Endometrial microvascular endothelial cells (primary cell): ENCODE results near the gene RAPGEF5. TPM values are rescaled to one million over a fixed set of nuclear protein-coding genes. Genes with fewer than 3 reads are reported as not detected.

Source experiments
- in situ Hi-C: cut with HindIII; loops from 2 replicates; pipeline ENCODE4 v1.10.0; 2017; ENCODE audit warnings: low sequenced_read_pairs, low pct_unique_long_range_greater_than_20kb; ENCODE audit errors: inconsistent ontology term
- total RNA-seq: library from RNA; depleted of rRNA; stranded (reverse); fragments of >200 nt; gene quantifications from one replicate; pipeline ENCODE4 v1.2.3, GENCODE V29; 2015; ENCODE audit errors: inconsistent ontology term

Gene RAPGEF5
- total RNA-seq, 1 donor from 2014 or later, result 104 TPM

GRCh38 chr7:22386206-22386858, 29.4 kb upstream of the RAPGEF5 start:
- in situ Hi-C loops, result no loop called here

GRCh38 chr7:22385326-22385725, 28.4 kb upstream of the RAPGEF5 start:
- in situ Hi-C loops, result no loop called here

- in situ Hi-C loops, result no loop called here
Measured at GRCh38 chr7:22380333-22380732, 23.4 kb upstream of the RAPGEF5 start.

GRCh38 chr7:22378199-22378980, 21.4 kb upstream of the RAPGEF5 start:
- in situ Hi-C loops, result no loop called here

- in situ Hi-C loops, result no loop called here
Measured at GRCh38 chr7:22377703-22378102, 20.7 kb upstream of the RAPGEF5 start.

DNA sequence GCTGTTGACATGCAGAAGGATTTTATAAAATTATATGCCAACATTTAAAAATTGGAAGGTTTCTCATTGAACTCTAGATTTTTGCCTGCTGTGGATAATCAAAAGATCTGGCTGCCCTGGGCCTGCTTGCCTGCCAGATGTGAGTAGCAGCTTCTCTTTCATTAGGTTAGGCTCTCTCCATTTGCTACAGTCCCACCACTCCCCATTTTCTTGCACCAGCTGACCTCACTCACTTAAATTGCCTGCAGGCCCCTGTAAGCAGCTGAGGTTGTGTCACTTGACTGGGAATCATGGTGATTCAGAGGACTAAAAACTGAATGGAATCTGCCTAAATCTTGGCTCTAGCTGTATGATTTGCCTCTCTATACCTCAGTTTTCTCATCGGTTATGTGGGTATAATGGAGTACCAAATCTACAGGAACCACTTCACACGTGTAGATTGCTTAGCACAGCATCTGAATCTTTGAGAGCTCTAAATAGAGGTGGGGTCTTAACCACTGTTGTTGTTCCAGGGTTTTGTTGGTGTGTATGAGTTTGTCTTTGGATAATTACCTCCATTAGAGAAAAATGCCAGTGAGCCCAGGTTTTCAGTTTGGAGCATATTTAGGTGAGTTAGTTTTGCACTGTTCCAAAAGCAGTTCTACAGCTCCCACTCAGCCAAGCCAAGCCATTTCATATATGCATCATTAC, 18.6 kb upstream of the RAPGEF5 start:
- in situ Hi-C loops, result no loop called here

DNA sequence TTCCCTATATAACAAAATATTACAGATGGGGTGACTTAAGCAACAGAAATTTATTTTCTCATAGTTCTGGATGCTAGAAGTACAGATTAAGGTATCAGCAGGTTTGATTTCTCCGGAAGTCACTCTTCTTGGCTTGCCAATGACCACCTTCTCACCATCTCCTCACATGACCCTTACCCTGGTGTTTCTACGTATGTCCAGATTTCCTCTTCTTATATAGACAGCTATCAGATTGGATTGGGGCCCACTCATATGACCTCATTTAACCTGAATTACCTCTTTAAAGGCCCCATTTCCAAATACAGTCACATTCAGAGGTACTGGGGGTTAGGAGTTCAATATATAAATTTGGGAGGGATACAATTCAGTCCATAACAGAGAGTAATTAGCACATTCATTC, 17.0 kb upstream of the RAPGEF5 start:
- in situ Hi-C loops, result no loop called here

- in situ Hi-C loops, result no loop called here
Measured at GRCh38 chr7:22373388-22373787, 16.4 kb upstream of the RAPGEF5 start.

DNA sequence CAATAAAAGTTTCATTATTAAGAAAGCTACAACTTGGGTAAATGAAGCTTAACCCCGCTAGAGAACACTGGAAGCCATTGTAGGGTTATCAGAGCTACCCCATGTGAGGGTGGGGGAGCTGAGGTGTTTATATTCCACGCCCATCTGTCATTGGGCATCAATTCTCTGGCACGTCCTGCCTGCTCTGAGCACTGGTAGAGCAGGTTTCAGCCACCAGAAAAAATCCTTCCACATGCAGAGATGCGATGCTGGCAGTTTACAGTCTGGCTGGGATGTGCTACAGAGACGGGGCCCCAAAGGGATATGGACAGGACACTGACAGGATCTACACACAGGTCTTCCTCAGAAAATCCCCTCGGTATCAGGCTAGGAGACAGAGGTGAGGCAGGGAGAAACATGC, 15.9 kb upstream of the RAPGEF5 start:
- in situ Hi-C loops, result no loop called here

GRCh38 chr7:22371878-22372277, 14.9 kb upstream of the RAPGEF5 start:
- in situ Hi-C loops, result no loop called here

- in situ Hi-C loops, result no loop called here
Measured at GRCh38 chr7:22364900-22365299, 7.9 kb upstream of the RAPGEF5 start.

- in situ Hi-C loops, result no loop called here
Measured at GRCh38 chr7:22363756-22364422, 6.9 kb upstream of the RAPGEF5 start.

DNA sequence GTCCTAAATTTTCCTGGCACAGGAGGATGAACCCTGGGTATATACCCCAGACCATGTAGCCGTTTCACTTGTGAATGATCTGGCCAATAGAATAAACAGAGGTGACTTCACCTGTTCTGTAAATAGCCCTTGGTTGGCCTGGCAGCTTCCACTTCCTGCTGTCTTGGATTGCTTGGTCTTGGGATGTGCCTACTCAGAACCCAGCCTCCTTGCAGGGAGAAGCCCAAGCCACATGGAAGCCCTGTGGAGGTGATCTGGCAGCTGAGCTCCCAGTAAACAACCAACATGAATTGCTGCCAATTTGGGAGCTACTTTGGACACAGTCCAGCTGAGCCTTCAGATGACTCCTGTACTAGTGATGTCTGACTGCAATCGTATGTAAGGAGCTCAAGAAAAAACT, 4.8 kb upstream of the RAPGEF5 start:
- in situ Hi-C loops, result no loop called here

GRCh38 chr7:22361320-22361719, 4.4 kb upstream of the RAPGEF5 start:
- in situ Hi-C loops, result no loop called here

- in situ Hi-C loops, result loop anchor here (10.0 kb wide), 1 partner anchor 96 kb away; no protein-coding TSS in a partner anchor
Measured at GRCh38 chr7:22358820-22359697, 2.1 kb upstream of the RAPGEF5 start.

DNA sequence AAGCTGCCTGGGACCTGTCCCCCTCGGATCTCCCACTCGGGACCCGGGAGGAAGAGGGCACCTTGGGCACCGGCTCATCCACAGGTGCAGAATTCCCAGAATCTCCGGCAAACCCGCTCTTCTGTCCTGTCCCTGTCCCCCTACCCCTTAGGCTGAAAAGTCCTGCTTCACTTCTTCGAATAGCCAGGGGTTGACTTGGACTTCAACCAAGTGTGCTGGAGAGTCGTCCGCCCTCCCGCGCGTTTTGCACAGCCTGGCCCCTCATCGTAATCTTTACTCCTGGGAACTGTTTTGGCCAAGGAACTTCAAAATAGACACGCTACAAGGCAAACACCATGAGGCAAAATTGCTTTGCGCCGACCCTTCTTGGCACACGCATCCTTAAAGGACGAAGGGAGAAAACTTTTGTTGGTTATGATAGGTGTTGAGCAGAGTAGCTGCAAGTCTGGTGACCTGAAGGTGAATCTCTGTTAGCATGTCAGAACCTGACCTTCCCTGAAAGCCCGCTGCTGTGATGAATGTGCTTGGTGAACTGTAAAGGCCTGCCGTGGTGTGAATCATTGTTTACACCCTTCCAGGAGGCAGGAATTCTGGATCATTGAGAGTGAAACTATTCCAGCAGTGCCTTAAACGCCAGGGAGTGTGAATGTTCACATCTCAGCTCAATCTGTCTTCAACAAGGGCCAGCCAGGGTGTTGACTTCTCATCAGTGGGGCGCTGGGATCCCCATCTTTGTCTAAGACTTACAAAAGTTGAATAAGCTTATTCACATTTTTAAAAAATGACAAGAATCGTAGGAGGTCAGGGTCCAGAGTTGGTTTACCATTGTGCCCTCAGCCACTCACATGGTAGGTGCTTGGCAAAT, 589 bp upstream of the RAPGEF5 start:
- in situ Hi-C loops, result loop anchor here (10.0 kb wide), 1 partner anchor 97 kb away; no protein-coding TSS in a partner anchor

DNA sequence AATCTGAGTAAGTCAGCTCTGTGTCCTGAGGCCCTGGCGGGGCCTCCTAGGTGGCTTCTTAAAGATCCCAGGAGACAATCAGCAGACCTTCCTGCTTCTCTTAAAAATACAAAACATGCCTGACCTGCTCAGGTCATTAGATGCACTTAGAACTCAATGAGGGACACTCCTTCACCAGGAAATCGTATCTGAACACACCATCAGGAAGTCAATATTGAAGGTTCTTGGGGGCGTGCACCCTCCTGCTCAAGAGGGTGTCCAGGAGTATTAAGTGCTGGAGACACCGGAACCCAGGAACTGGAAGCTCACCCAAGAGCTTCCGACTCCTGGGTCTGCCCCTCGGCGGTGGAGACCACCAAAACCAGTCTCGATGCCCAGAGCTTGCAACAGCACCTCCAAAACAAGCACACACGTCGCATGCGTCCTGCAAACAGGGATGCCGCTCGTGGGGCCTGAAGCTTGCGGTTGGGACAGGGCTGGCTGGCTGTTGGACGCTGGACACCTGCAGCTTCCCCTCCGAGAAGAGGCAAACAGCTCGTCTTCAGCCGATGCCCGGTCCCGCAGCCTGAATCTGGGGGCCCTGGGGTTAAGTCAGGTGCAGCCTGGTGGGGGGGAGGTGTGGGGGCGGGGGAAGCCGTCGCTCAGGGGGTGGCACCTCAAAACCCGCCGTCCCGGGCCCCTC, 803 bp downstream of the RAPGEF5 start:
- in situ Hi-C loops, result loop anchor here (10.0 kb wide), 1 partner anchor 99 kb away; no protein-coding TSS in a partner anchor
